HFFc6 (cell line): Measurements from ENCODE around the gene FAM120C. TPM values are rescaled to one million over a fixed set of nuclear protein-coding genes. Genes with fewer than 3 reads are reported as not detected.

Experiments used
- DNase-seq: peaks from one replicate; pipeline ENCODE4 v3.0.0-alpha.2; 2018
- H3K27ac Mint-ChIP-seq: 2 replicates; pipeline ENCODE4 v1.8.0; 2020; ENCODE audit warnings: mild to moderate bottlenecking, mixed read lengths
- H3K27me3 Mint-ChIP-seq: 2 replicates; pipeline ENCODE4 v1.8.0; 2021; ENCODE audit warnings: mild to moderate bottlenecking, moderate library complexity, mixed read lengths; ENCODE audit not compliant: insufficient read depth
- H3K36me3 Mint-ChIP-seq: 2 replicates; pipeline ENCODE4 v1.8.0; 2021; ENCODE audit warnings: low read depth, mixed read lengths
- H3K4me1 Mint-ChIP-seq: 2 replicates; pipeline ENCODE4 v1.8.0; 2020; ENCODE audit warnings: low read depth, mixed read lengths
- H3K4me3 Mint-ChIP-seq: 2 replicates; pipeline ENCODE4 v1.8.0; 2020; ENCODE audit warnings: mild to moderate bottlenecking, moderate library complexity, mixed read lengths
- H3K9me3 Mint-ChIP-seq: 2 replicates; pipeline ENCODE4 v1.8.0; 2020; ENCODE audit warnings: mild to moderate bottlenecking, mixed read lengths
- total RNA-seq, 6 experiments: library from RNA; stranded (reverse); fragmentation: NEBNext Ultra II Directional; extraction: Animal tissue kit (Norgen Biotek cat#: 25700); gene quantifications; 2 replicates in 1 of 6; 3 replicates in 5 of 6; pipeline ENCODE4 v1.2.3, GENCODE V29; 2021
- TF ChIP-seq, protein P1 (sequence below): fragments of 200-600 bp; sonication (generic); IDR thresholded peaks from 2 replicates; pipeline ENCODE4 v1.5.0; 2021; ENCODE audit warnings: antibody characterized with exemption, mild to moderate bottlenecking

The FAM120C gene
- total RNA-seq, 6 experiments from 2014 or later = 8.3 to 10.0 (median 9.1) TPM

DNA sequence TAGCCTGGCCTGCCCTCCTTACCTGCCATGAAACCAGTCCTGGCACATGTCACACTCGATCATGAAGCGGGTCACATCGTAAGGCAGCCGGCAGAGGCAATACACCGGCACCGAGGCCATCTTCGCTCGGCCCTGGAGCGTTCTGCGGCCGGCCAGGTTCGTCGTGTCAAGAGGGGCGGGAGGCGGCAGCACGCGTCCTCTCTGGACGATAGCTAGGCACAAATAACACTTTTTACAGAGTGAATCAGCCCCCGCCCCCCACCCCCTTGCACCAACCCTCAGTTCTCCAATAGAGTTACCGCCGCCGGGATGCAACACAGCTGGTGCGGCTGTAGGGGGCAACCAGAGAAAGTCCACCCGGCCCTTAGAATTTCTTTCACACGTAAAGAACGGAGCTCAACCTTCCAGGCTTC is 140.4 kb downstream of the FAM120C start:
- peaks cover 13% of the 10 kb centered on the region for H3K4me1 Mint-ChIP-seq
- peak overlapping the region; percentile 99 for H3K4me3 Mint-ChIP-seq
- DNase-seq = peak; percentile 39
- no peaks in the 10 kb centered on the region for H3K9me3 Mint-ChIP-seq
- peak overlapping the region; percentile 99 for H3K27ac Mint-ChIP-seq
- no peaks in the 10 kb centered on the region for H3K36me3 Mint-ChIP-seq
- no peaks in the 10 kb centered on the region; the same call in 1 of the 2 replicates for H3K27me3 Mint-ChIP-seq
- TF ChIP-seq, protein P1, sequence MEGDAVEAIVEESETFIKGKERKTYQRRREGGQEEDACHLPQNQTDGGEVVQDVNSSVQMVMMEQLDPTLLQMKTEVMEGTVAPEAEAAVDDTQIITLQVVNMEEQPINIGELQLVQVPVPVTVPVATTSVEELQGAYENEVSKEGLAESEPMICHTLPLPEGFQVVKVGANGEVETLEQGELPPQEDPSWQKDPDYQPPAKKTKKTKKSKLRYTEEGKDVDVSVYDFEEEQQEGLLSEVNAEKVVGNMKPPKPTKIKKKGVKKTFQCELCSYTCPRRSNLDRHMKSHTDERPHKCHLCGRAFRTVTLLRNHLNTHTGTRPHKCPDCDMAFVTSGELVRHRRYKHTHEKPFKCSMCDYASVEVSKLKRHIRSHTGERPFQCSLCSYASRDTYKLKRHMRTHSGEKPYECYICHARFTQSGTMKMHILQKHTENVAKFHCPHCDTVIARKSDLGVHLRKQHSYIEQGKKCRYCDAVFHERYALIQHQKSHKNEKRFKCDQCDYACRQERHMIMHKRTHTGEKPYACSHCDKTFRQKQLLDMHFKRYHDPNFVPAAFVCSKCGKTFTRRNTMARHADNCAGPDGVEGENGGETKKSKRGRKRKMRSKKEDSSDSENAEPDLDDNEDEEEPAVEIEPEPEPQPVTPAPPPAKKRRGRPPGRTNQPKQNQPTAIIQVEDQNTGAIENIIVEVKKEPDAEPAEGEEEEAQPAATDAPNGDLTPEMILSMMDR = peak; percentile 52

DNA sequence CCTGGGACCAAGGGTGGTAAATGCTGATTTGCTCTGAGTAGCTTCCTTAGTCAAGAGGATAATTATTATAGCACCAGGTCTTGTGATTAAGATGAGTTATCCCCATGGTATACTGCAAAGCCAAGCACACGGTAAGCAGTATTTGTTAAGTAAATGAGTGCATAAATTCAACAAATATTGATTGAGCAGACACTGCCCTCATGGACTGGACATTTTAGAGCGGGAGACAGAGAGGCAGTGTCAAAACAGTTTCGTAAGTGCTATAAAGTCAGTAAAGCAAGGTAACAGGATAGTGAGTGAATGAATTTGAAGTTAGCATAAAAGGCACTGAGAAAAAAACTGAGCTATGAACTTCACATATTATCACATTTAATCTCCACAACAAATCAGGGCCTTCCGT is 152.7 kb downstream of the FAM120C start:
- Mint-ChIP-seq H3K4me3 (no peak overlapping the region), H3K9me3 (no peaks in the 10 kb centered on the region), H3K4me1 (no peaks in the 10 kb centered on the region), H3K27ac (no peak overlapping the region), H3K27me3 (peaks cover 3% of the 10 kb centered on the region; the same call in 1 of the 2 replicates), H3K36me3 (peaks cover 12% of the 10 kb centered on the region)
- no peak for DNase-seq
- TF ChIP-seq, protein P1 = no peak

DNA sequence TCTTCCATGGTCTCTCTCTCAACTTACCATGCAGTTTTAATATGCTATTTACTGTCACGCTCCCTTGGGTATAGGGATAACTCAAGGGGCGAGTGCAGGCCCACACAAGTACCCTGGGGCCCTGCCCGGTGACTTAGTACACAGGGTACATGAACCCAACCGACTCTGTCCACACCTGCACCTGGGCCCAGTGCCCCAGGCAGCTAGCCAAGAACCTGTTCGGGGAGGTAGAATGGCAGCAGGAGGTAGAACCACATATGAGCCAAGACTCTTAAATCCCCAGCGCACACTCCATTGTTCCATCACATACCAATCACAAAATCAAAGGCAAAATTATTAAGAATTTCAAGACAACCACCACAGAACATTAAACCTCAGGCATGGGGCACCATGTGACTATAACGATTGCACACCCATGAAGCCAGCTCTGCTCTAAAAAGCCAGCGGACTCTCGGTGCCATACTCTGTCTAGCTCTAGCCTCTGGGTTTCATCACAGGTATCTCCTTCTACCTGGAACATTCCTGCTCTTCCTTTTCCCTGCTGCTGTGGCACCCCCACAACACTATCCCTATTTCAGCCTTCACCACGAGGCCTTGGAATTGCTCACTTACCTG is 153.4 kb downstream of the FAM120C start:
- TF ChIP-seq, protein P1 = no peak
- H3K4me3 Mint-ChIP-seq = no peak overlapping the region
- H3K27ac Mint-ChIP-seq = no peak overlapping the region
- H3K9me3 Mint-ChIP-seq = no peaks in the 10 kb centered on the region
- peaks cover 14% of the 10 kb centered on the region for H3K36me3 Mint-ChIP-seq
- H3K4me1 Mint-ChIP-seq = no peaks in the 10 kb centered on the region
- DNase-seq = no peak
- H3K27me3 Mint-ChIP-seq = peaks cover 3% of the 10 kb centered on the region; the same call in 1 of the 2 replicates

DNA sequence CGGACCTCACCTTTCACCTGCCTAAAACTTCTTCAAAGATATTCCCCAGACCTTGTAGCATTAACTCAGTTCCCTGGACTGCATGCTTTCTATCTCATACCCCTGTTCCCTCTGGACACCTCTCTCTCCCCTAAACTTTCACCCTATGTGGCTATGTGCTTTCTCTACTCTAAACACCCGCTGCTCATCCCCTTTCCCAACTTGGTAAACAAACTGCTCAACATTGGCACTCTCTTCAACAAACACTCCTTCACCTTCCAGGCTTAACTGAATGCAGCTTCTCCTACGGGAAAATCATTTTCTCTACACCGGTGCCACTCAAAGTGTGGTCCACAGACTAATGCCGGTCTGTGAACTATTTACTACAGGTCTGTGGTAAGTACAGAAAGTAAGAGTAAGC is 158.7 kb downstream of the FAM120C start:
- Mint-ChIP-seq H3K36me3 (peaks cover 14% of the 10 kb centered on the region), H3K4me1 (no peaks in the 10 kb centered on the region), H3K27ac (no peak overlapping the region), H3K9me3 (no peaks in the 10 kb centered on the region), H3K27me3 (peaks cover 3% of the 10 kb centered on the region; the same call in 1 of the 2 replicates), H3K4me3 (no peak overlapping the region)
- TF ChIP-seq, protein P1 = no peak
- DNase-seq = no peak

Other genes with a start within 250 kb of the FAM120C start
- gene PHF8, start 138.8 kb downstream of the FAM120C start, total RNA-seq = 10 to 100 TPM; 12.1 to 15.2 (median 14.2) TPM
- gene WNK3, start 174.8 kb upstream of the FAM120C start, total RNA-seq = not detected